Stimulated activated CD4-positive, alpha-beta T cell treated with anti-CD3 and anti-CD28 coated beads, Interleukin-2, amount 100 ng/mL, for 48 hours (primary cell): Measurements from ENCODE around the gene SEMA3F.
A peak's percentile ranks its signal among the peaks of the same experiment; 100 is the strongest.

Experiments
- DNase-seq, 2 donors: peaks; one replicate each; pipeline ENCODE4 v3.0.0-alpha.2; 2020

SEMA3F gene

DNA sequence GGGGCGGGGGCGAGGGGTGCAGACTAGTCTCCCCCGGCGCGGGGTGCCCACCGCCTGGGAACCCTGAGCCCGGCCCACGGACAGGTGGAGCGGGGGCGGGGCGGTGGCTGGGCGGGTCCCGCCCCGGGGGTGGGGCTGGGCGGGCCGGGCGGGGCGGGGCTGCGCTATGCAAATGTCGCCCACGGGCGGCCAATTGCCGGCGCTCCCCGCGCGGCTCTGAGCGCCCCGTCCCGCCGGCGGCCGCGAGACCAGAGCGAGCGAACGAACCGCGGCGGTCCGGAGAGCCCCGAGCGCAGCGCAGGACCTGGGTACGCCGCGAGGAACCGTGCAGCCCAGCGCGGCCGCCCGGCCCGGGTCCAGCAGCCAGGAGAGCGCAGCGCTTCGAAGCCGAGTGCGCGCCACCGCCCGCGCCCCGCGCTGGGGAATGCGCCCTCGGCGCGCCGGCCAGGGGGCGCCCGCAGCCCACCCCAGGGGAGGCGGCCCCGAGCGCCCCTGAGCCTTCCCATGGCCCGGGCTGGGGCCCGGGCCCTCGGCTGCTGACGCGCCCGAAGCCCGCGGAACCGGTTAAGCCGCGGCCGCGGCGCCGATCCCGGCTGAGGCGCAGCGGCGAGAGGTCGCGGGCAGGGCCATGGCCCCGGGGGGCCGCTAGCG is at the start of gene SEMA3F:
Gene SEMA3F, plus strand, starts transcription at position 485 of the 651 bp plus-strand sequence. CDS start 4,299 bp downstream, outside the sequence.
- DNase-seq = peak; percentile 39 to 63

DNA sequence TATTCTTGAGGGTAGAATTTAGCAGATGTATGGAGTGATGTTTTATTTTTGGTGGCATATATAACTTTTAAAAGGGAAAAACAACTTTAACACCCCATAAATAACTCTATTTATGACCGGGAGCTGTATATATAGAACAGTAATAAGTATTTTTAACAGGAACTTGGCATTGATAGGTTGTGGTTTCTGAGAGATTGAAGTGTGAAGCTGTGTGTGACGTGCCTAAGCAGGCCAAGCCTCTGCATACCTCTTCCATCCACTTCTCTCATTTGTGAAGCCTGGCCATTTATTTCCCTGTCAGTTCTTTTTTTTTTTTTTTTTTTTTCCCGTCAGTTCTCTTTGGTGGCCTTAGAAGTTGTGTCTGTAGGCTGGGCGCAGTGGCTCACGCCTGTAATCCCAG is 43.4 kb upstream of the SEMA3F start:
- DNase-seq = no peak

DNA sequence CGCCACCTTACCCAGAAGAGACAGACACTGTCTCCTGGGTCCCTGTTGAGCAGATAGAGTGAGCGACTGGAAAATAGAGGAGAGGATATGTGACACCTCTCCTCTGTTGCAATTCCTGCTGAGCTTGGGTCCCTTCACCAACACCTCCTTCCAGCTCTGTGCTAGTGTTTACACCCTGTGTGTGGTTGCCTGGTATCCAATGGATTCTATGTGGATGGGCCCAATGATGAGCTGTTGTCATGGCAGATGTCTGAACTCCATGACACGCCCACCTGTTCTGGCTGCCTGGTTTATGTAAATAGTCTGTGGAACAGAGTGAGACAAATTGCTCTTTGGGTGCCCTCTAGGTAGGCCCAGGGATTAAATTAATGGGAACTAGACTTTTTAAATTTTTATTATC is 42.7 kb upstream of the SEMA3F start:
- no peak for DNase-seq

DNA sequence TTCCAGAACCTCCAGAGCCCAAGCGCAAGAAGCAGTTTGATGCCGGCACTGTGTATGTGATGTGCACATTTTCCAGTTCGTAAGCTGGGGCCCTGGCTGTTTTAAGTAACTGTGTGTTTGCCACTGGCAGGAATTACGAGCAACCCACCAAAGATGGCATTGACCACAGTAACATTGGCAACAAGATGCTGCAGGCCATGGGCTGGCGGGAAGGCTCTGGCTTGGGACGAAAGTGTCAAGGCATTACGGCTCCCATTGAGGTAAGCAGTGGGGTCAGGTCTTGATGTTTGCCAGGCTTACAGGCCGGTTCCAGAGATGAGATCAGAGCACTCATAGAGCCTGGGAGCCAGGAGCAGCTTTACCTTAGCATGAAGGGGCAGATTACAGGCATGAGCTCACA is 38.0 kb upstream of the SEMA3F start:
- DNase-seq = no peak

DNA sequence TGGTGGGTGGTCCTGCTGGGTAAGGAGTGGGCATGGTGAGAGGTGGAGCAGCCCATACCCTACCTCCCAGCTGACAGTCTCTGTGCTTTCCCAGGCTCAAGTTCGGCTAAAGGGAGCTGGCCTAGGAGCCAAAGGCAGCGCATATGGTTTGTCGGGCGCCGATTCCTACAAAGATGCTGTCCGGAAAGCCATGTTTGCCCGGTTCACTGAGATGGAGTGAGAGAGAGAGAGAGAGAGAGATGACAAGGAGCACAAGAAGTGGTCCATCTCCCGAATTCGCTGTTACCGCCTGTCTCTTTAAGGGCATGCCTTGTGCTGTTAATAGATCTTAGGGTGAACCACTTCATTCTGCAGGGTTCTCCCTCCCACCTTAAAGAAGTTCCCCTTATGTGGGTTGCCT is 36.9 kb upstream of the SEMA3F start:
- no peak for DNase-seq

DNA sequence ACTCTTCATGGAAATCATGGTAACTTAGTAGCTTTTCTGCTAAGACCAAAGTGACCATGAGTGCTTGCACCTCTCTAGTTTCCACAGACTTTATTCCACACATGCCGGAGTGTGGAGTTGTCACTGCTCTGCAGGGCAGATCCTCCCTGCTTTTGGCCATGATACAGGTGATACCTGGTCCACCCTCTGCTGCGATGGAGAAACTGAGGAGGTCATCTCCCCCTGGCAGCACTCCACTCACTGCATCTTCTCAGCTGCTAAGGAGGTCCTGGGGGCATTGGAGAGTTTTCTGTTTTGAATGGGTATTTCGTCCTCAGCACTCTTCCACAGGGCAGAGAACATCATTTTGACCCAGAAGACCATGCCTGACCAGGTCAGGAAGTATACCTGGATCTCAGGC is 35.3 kb upstream of the SEMA3F start:
- no peak for DNase-seq

DNA sequence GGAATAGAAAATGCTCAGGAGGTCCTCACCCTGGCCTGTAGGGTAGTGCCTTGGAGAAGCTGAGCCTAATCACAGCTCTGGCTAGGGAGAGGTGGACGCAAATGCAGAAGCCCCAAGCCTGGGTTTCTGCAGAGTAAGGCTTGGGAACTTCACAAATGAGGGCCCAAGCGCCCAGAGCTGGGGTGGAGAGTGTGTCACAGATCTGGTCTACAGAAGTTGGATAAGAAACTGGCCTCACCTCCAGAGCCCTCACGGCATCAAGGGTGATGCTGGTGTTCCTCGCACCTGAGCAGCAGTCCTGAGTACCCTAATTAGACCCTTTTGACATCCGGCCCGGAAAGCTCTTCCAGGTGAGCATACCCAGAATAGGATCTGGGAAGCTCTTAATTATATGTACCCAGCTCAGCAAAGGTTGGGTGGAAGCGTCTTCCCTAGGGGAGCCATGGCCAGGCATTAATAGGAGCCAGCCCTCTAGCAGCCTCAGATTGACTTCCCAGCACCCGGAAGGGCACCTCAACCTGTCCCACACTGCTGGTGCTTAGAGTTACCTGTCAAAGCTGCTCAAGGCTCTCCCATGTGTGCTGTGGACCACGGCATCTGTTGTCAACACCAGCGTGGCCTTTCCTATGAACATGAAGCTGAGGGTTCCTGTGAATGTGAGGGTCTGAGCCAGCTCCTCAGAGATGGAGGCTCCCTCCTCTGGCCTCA is 34.6 kb upstream of the SEMA3F start:
- no peak for DNase-seq

DNA sequence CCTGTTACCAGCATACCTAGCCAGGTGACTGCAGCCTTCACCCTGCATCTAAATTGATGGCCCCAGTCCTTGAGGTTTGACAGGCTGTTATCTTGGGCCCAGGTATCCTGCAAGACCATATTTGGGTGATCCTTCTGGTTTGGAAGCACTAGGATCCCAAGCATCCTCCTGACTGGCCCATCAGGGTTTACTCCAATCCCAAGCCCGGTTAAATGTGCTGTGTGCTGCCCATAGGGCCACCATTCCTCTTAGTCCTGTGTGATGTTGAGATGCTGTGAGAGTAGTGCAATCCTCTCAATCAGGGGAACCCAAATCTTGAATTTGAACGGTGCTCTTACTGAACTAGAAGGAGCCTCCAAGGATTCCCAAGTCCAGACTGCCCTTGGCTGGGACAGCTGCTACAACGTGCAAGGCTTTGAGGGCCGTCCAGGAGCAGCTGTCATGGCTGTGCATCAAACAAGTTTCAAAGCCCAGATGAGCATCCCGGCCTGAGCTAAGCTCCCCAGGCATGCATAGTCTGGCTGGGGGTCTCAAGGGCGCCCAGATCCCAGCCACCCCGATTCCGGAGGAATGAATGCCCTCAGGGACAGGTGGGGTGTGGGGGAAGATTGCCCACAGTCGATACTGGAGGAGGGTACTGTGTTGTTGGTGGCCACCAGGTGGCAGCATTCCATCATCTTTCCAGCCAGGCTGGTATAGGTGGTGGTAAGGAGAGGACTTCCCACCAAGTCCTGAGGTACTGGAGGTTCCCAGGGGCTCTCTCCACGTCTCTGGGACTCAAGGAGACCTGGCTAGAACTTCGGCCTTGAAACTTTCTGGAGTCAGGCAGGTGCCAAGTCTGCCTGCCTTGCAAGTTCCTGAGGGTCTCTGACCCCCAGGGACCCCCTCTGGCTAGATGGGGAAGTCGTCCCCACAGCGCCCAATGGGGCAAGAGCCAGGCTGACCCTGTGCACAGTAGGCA is 33.8 kb upstream of the SEMA3F start:
- DNase-seq = peak; percentile 61 to 72

DNA sequence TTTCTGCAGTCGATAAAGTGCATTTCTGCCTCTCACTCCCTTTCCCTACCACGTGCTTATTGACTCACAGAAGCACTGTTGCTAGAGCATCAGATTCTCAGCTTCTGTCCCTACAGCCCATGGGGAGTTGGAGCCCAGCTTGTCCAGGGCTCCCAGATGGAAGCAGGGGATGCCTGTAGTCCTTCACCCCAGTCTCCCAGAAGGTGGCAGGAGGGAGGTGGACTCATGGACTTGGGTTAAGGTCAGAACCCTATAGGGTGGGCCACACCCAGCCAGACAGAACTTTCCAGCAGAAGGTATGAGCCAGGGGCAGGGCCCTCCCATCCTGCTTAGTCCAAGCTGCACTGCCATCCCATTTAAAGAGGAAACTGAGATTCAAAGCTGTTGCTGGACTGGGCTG is 33.1 kb upstream of the SEMA3F start:
- no peak for DNase-seq

DNA sequence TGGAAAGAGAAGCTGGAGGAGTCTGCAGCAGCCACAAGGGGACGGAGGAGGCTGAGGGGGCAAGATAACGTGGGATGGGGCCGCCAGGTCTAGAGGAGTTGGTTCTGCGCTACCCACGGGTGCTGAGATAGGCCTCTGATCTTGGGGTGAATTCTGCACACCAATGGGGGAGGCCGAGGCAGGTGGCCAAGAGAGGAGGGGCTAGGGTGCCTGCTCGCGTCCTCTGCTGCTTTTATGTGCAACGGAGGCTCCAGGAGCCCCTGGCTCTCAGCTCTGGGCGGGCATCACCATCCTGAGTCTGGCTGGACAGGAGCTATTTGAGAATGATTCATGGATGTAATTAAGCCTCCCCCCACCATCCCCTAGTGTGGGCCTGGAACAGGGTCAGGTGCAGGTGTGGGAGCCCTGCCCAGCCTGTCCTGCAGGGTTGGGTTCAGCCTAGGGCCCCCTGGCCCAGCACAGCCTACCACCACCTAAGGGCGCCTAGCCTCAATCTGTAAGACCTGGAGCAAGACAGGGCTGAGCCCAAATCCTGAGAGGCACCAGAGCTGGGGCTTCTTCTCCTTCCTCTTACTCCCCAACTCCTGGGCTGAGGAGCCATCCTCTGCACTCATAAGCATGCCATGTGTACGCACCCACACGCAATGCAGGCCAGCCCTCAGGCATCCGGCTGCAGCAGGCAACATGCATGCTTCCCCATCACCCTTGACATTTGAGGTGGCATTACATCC is 32.3 kb upstream of the SEMA3F start:
- DNase-seq = no peak

DNA sequence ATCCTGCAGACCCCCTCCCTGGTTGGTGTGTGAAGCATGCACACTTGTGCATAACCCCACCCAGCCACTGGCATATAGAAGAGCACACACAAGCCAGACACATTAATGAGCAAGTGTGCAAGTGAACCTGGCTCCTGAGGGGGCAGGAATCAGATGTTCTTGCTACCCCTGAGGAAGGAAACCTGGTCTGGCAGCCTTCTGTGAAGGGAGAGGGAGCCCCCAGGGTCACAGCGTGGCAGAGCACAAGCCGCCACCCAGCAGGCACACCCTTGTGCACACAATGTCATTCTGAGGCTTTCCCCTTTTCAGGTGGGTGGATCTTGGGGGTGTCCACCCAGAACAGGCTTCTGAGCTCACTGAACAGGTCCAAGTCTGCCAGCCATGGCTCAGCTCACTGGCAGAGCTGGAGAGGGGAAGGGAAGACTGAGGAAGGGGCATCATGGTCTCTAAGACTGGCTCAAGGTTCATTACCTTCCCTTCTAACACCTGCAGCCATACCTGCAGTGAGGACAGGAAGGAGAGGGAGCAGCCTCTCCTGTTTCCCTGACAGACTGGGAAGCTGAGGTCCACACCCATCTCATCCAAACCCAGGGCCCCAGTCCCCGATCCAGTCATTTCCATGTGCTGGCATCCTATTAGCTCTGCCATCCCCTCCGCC is 31.6 kb upstream of the SEMA3F start:
- no peak for DNase-seq

DNA sequence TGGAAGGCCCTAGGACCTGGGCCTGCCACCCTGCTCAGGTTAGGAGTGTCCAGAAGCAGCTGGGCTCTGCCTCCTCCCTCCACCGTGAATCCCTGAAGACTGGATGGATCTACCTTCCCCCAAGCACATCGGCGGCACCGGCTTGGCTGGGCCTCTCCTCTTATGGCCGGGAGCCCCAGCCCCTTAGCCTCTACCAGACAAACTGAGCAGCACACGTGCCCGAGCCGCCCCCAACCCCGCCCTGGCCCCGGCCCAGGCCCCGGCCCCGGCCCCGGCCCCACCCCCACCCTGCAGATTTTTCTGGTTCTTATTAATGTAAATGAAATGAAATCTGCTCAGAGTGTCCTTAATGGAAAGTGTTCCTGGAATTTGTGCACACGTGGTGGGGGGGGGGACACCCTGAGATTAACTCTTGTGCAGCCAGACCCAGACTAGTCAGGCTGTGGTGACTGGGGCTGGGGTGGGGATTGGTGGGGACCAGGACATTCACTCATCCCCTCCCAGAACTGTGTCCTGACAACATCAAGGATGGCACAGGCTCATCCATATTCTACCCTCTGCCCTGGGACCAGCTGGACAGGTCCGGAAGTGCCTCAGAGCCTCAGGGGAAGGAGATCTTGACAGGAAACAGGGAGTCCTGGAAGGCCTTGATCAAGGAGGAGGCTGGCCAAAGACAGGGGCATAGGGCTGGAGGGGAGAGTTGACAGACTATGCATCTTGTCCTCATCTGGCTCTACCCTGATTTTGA is 30.9 kb upstream of the SEMA3F start:
- DNase-seq = no peak

DNA sequence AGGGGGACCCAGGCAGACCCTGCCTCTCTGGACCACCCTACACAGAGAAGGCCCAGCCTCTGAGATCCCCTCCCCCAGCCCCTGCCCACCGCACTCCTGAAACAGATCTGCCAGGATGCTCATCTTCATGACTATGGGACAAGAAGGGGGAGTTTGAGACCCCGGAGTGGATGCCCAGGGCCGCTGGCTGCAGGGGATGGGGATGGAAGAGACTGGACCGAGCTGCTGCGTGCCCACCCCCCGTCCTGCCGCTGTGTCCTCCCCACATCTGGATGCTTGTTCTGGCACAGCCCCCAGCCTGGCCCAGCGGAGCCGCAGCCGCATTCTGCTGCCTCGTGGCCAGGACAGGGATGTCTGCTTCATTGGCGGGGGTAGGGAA is 30.3 kb upstream of the SEMA3F start:
- no peak for DNase-seq

DNA sequence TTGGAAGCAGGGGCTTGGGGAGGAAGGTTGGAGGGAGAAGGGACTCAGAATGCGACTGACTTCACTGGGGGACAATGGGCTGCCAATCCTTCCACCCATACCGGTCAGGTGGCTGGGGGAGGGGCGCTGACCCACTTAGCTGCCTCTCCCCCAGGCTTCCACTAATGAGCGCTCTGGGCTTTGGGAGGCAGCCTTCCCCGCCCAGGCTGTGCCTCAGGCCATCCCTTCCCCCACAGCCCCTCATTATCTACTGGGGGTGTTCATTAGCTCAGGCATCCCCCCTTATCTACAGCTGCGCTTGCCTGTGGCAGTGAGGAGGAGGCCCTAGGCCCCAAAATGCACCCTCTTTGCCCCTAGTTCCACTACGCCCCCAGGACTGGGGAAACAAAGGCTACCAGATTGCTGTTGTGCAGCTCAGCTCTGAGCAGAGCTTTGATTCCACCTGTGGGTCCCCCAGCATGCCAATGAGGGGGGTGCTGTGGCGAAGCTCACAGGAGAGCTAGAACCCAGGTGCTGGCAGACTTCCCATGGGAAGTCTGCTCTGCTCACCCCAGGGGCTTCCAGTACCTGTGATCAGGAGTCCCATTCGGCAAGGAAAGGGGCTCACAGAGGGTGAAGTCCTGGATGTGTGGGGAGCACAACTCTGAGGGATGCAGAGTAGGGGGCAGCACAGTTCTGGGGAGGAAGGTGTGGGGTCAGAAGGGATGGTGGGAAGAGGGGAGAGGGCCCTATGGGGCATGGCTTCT is 29.4 kb upstream of the SEMA3F start:
- DNase-seq = no peak

DNA sequence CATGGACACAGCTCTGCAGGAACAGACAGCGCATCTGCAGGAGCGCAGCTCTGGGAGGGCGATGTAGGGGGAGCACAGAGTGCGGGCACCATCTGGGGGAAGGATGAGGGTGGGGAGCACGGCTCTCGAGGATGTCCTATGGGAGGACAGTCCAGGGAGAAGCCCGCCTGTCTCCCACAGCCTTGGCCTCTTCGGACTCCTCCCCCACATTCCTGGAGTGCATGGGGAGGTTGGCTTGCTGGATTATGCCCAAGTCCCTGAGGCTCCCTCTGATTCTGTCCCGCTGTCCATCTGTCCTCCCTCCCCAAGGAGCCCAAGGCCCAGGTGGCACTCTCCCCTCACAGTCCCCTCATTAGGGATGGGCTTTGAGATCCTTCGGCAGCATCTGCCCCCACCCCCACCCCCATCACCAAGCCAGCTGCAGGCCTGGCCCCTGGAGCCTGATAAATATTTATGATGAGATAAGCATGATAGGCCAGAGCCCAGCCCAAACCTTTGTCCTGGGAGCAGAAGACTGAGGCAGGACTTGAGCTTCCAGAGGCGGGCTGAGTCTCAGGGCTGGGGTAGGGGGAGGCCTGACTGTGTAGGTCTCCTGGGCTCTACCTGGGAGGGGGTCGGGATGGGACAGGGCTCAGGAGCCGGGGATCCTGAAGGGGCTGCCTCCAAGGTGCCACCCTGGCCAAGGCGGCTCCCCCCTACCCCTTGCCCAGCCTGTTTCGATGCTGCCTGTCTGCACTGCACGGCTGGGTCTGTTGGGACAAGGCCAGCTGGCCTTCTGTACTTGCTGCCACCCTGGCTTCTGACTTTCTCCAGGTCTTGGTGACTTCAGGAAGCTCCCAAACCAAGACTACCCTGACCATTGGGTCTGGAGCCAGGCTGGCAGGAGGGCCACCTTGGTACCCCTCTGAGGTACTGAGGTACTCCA is 28.6 kb upstream of the SEMA3F start:
- no peak for DNase-seq

DNA sequence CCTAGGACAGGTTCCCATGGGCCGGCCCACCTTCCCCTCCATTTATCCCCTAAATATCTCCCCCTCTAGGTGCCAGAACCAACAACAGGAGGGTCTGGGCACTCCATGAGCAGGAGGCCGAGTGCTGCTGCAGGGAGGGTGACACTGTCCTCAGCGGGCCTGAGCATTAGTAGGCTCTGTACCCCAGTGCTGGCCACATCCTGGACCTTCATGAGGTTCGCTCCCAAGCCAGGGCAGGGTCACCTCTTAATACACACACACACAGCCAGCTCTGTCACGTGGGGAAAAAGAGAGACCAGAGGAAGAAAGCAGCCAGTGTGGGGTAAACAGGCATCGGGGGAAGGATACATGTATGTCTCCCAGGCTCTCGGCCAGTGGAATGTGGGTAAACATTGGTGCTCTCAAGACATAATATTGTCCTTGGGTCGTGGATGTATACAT is 27.9 kb upstream of the SEMA3F start:
- no peak for DNase-seq

DNA sequence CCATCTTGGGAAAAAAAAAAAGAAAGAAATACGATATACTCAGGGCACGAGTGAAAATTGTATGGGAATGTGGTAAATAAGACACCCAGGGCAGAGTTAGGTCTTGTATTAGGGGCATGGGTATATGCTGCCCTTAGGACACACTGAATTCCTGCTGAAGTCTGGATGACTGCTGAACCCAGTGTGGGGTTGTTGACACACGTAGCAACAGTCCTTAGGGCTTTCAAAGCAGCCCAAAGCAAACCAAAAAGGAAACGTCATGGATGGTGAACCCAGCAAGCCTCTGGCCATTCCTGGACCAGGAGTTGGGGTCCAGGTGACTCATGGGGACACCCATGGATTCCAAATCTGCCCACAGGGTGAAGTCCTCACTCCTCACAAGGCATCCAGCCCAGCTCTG is 27.1 kb upstream of the SEMA3F start:
- DNase-seq = no peak

DNA sequence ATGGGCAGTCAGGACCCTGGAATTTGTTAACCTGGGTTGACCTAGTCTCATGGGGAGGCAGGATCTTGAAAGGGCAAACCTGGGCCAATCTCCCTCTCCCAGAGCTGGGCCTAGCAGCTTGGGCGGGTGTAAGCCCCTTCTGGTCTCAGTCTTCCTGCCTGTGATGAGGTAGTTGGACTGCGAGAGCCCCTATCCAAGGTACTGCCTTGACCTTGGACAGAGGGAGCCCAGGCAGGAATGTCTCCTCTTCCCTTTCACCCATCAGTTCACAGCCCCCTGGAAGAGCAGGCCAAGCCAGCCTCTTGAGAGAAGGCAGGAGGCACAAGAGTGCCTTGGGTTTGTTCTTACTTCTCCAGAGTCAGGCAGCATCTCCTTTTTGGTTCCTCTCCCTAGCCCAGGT is 24.7 kb upstream of the SEMA3F start:
- DNase-seq = no peak

DNA sequence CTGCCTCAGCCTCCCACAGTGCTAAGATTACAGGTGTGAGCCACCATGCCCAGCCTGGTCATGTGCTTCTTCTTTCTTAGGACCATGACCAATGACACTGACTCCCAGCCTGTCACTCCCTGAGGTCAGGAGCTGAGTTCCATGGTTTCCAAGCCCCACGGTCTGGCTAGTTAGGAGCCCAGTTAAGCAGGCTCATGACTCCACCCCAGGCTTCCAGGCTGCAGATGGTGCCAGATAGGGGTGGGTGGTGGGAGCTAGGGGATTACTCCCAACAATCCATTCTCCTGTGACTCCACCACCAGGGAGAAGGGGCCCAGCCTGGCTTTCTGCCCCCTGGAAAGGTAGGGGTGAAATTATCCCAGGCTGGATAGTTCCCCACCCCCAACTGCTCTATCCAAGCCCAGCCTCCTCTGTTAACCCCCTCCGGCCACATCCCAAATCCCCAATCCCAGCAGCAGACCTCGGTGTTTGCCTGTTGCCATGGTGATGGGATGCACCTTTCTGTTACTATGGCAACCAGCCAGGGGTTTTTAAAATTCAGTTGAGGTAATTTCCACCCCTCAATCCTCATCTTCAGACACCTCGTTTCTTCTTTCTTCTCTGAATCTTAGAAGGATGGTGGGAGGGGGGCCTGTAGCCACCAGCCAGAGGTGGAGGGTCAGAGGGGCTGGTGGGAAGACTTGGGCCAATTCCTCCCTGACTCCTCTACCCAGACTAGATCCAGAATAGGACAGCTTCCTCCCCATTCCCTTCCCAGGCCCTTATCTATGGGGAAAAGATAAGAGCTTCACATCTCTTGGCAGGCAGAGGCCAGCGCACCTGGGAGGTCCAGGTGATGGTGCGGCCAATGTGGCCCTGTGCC is 22.5 kb upstream of the SEMA3F start:
- no peak for DNase-seq
